GM13977 (cell line): ENCODE measurements around the gene GRPEL2.

Experiments
- DNase-seq: peaks from one replicate; pipeline ENCODE4 v3.0.0; 2012; ENCODE audit warnings: low spot score
- CTCF ChIP-seq: IDR thresholded peaks from 2 replicates; pipeline ENCODE4 v1.5.1; 2012; ENCODE audit warnings: mild to moderate bottlenecking, control low read depth; ENCODE audit not compliant: insufficient read depth; ENCODE audit errors: extremely low read depth, missing control alignments
- in situ Hi-C: fragments of 300-500 bp; cut with MboI; formaldehyde crosslinking; loops from one replicate; pipeline ENCODE4 v1.12.0; 2022; ENCODE audit warnings: low sequenced_read_pairs, low pct_unique_long_range_greater_than_20kb, mixed read lengths, inconsistent platforms; ENCODE audit not compliant: unreplicated experiment

GRPEL2 gene

GRCh38 chr5:149301049-149301743 lies 44.1 kb upstream of the GRPEL2 start:
- in situ Hi-C loops: no loop called here
- DNase-seq: no peak
- no peak for TF ChIP-seq CTCF

- DNase-seq: no peak
- no peak for TF ChIP-seq CTCF
- in situ Hi-C loops: no loop called here
Observed at GRCh38 chr5:149301744-149302380, 43.4 kb upstream of the GRPEL2 start.

GRCh38 chr5:149302641-149303040 lies 42.7 kb upstream of the GRPEL2 start:
- no peak for TF ChIP-seq CTCF
- DNase-seq: no peak
- in situ Hi-C loops: no loop called here

- no peak for TF ChIP-seq CTCF
- in situ Hi-C loops: no loop called here
- DNase-seq: no peak
Observed at GRCh38 chr5:149303210-149303609, 42.1 kb upstream of the GRPEL2 start.

GRCh38 chr5:149304195-149305078 lies 40.9 kb upstream of the GRPEL2 start:
- no peak for DNase-seq
- in situ Hi-C loops: no loop called here
- no peak for TF ChIP-seq CTCF

GRCh38 chr5:149309354-149309753 lies 35.9 kb upstream of the GRPEL2 start:
- no peak for DNase-seq
- no peak for TF ChIP-seq CTCF
- in situ Hi-C loops: no loop called here
